ENCODE data around the gene NNAT.

The NNAT gene

GRCh38 chr20:37513779-37514359 is 7.2 kb upstream of the NNAT start:
- Histone ChIP-seq H3K79me1 (ENCODE audit: low read length) (no peaks in the 10 kb centered on the region), H3K27me3 (ENCODE audit: insufficient read depth, low read length) (no peaks in the 10 kb centered on the region), H3K36me3 (ENCODE audit: control insufficient read depth in 1 of 2, insufficient read depth in 2 of 2, low read length in 2 of 2) (peaks cover 39 to 70% of the 10 kb centered on the region in 2 experiments), H4K12ac (ENCODE audit: low read depth, low read length) (no peak overlapping the region), H2BK12ac (ENCODE audit: low read length) (no peak overlapping the region), H3K79me2 (ENCODE audit: control insufficient read depth, insufficient read depth, low read length, poor library complexity) (no peaks in the 10 kb centered on the region), H4K91ac (ENCODE audit: low read depth, low read length) (no peak overlapping the region), H3K18ac (ENCODE audit: low read length) (no peak overlapping the region), H3K27ac (ENCODE audit: low read depth, low read length) (no peak overlapping the region), H3K4me3 (ENCODE audit: low read depth, low read length) (no peak overlapping the region), H3K14ac (ENCODE audit: low read length) (no peak overlapping the region), H2BK5ac (ENCODE audit: low read depth, low read length, poor library complexity) (no peak overlapping the region), H2BK120ac (ENCODE audit: insufficient read depth, low read length, poor library complexity) (no peak overlapping the region), H3K9me3 (ENCODE audit: insufficient read depth, low read depth, low read length) (no peaks in the 10 kb centered on the region), H2AK5ac (ENCODE audit: low read length) (no peak overlapping the region), H3K9ac (ENCODE audit: low read length) (no peak overlapping the region), H3K4ac (ENCODE audit: low read depth, low read length) (no peak overlapping the region), H3K4me2 (ENCODE audit: low read length) (no peak overlapping the region), H2AFZ (ENCODE audit: insufficient read depth, low read length, poor library complexity) (no peak overlapping the region), H4K8ac (ENCODE audit: low read depth, low read length) (no peak overlapping the region), H3K23ac (ENCODE audit: low read length) (no peak overlapping the region), H3K4me1 (ENCODE audit: control insufficient read depth in 1 of 2, insufficient read depth in 2 of 2, low read length in 2 of 2) (peaks cover 9 to 11% of the 10 kb centered on the region in 2 experiments)
- no CpG with 5 or more reads among the region's 4 CpGs for WGBS (ENCODE audit: extremely low coverage, insufficient coverage, insufficient read length)
- no peak for DNase-seq

GRCh38 chr20:37515876-37516275 is 5.2 kb upstream of the NNAT start:
- no peak overlapping the region for H2AFZ ChIP-seq (ENCODE audit: insufficient read depth, low read length, poor library complexity)
- H3K36me3 ChIP-seq (ENCODE audit: control insufficient read depth in 1 of 2, insufficient read depth in 2 of 2, low read length in 2 of 2), result peaks cover 44 to 73% of the 10 kb centered on the region in 2 experiments
- H3K9me3 ChIP-seq (ENCODE audit: insufficient read depth, low read depth, low read length), result peaks cover 5% of the 10 kb centered on the region
- no peak overlapping the region for H4K8ac ChIP-seq (ENCODE audit: low read depth, low read length)
- no peak overlapping the region for H3K9ac ChIP-seq (ENCODE audit: low read length)
- no peak overlapping the region for H3K27ac ChIP-seq (ENCODE audit: low read depth, low read length)
- no peak overlapping the region for H2BK5ac ChIP-seq (ENCODE audit: low read depth, low read length, poor library complexity)
- no peaks in the 10 kb centered on the region for H3K79me1 ChIP-seq (ENCODE audit: low read length)
- no peak overlapping the region for H2BK12ac ChIP-seq (ENCODE audit: low read length)
- no peak overlapping the region for H4K91ac ChIP-seq (ENCODE audit: low read depth, low read length)
- H3K4me2 ChIP-seq (ENCODE audit: low read length), result no peak overlapping the region
- H3K18ac ChIP-seq (ENCODE audit: low read length), result no peak overlapping the region
- H3K23ac ChIP-seq (ENCODE audit: low read length), result no peak overlapping the region
- H3K4me1 ChIP-seq (ENCODE audit: control insufficient read depth in 1 of 2, insufficient read depth in 2 of 2, low read length in 2 of 2), result peaks cover 16 to 28% of the 10 kb centered on the region in 2 experiments
- H2BK120ac ChIP-seq (ENCODE audit: insufficient read depth, low read length, poor library complexity), result no peak overlapping the region
- no peak overlapping the region for H3K4ac ChIP-seq (ENCODE audit: low read depth, low read length)
- H3K4me3 ChIP-seq (ENCODE audit: low read depth, low read length), result no peak overlapping the region
- no peak for DNase-seq
- no peaks in the 10 kb centered on the region for H3K27me3 ChIP-seq (ENCODE audit: insufficient read depth, low read length)
- no CpG with 5 or more reads among the region's 4 CpGs for WGBS (ENCODE audit: extremely low coverage, insufficient coverage, insufficient read length)
- H2AK5ac ChIP-seq (ENCODE audit: low read length), result no peak overlapping the region
- no peak overlapping the region for H3K14ac ChIP-seq (ENCODE audit: low read length)
- no peak overlapping the region for H4K12ac ChIP-seq (ENCODE audit: low read depth, low read length)
- peaks cover 8% of the 10 kb centered on the region for H3K79me2 ChIP-seq (ENCODE audit: control insufficient read depth, insufficient read depth, low read length, poor library complexity)

DNA sequence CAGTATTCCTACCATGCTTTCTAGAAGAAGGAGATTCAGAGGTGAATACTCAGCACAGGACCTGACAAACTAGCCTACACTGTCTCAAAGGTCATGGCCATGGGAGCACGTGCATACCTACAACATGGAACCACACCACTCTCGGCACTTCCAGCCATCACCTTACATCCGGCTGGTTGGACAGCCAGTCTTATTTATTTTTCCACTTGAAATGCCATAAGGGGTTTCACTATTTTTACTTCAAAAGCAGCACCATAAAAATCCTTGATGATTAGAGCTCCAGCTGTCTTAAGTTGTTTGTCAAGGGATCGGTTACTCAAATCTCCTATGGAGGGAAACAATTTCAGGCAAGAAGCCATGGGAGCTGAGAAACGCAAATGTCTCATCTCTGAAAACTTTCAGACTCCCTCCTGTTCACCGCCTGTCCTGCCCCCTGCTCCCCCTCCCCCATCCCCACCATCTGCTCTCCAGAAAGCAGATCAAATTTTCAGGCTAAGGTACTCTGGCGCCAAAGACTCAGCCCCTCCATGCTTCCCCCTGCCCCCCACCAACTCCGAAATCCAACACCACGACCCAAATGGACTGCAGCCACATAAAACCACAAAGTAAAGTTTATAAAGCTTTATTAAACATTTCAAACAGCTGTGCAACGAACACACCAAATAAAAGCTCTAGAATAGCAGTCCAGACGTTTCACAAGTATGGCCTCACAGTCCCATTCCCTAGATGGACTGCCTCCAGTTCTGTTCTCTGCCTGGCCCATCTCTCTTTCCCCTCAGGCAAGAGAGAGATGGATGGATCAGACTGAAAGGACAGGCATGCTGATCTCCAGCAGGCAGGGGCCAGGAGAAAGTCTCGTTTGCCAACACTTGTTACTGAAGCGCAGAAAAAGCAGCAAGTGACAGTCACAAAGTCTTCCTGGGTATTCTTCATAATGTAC is 4.0 kb upstream of the NNAT start:
- Histone ChIP-seq H3K9ac (ENCODE audit: low read length) (no peak overlapping the region), H3K27me3 (ENCODE audit: insufficient read depth, low read length) (no peaks in the 10 kb centered on the region), H3K18ac (ENCODE audit: low read length) (peak overlapping the region; percentile 47), H3K27ac (ENCODE audit: low read depth, low read length) (no peak overlapping the region), H2BK120ac (ENCODE audit: insufficient read depth, low read length, poor library complexity) (no peak overlapping the region), H3K4me3 (ENCODE audit: low read depth, low read length) (no peak overlapping the region), H2BK5ac (ENCODE audit: low read depth, low read length, poor library complexity) (no peak overlapping the region), H3K79me1 (ENCODE audit: low read length) (no peaks in the 10 kb centered on the region), H4K91ac (ENCODE audit: low read depth, low read length) (no peak overlapping the region), H2BK12ac (ENCODE audit: low read length) (no peak overlapping the region), H4K8ac (ENCODE audit: low read depth, low read length) (no peak overlapping the region), H3K23ac (ENCODE audit: low read length) (no peak overlapping the region), H3K14ac (ENCODE audit: low read length) (no peak overlapping the region), H3K4me2 (ENCODE audit: low read length) (no peak overlapping the region), H3K36me3 (ENCODE audit: control insufficient read depth in 1 of 2, insufficient read depth in 2 of 2, low read length in 2 of 2) (peaks cover 49 to 69% of the 10 kb centered on the region in 2 experiments), H3K79me2 (ENCODE audit: control insufficient read depth, insufficient read depth, low read length, poor library complexity) (peaks cover 14% of the 10 kb centered on the region), H4K12ac (ENCODE audit: low read depth, low read length) (no peak overlapping the region), H3K4me1 (ENCODE audit: control insufficient read depth in 1 of 2, insufficient read depth in 2 of 2, low read length in 2 of 2) (peaks cover 16 to 28% of the 10 kb centered on the region in 2 experiments), H2AK5ac (ENCODE audit: low read length) (no peak overlapping the region), H3K9me3 (ENCODE audit: insufficient read depth, low read depth, low read length) (peaks cover 7% of the 10 kb centered on the region), H3K4ac (ENCODE audit: low read depth, low read length) (no peak overlapping the region), H2AFZ (ENCODE audit: insufficient read depth, low read length, poor library complexity) (no peak overlapping the region)
- peak; percentile 34 to 56 for DNase-seq
- no CpG with 5 or more reads among the region's 13 CpGs for WGBS (ENCODE audit: extremely low coverage, insufficient coverage, insufficient read length)

GRCh38 chr20:37518059-37518458 is 3.0 kb upstream of the NNAT start:
- no peak overlapping the region for H3K4me2 ChIP-seq (ENCODE audit: low read length)
- H2BK5ac ChIP-seq (ENCODE audit: low read depth, low read length, poor library complexity), result no peak overlapping the region
- H3K36me3 ChIP-seq (ENCODE audit: control insufficient read depth in 1 of 2, insufficient read depth in 2 of 2, low read length in 2 of 2), result peaks cover 53 to 67% of the 10 kb centered on the region in 2 experiments
- H2BK12ac ChIP-seq (ENCODE audit: low read length), result no peak overlapping the region
- H3K14ac ChIP-seq (ENCODE audit: low read length), result no peak overlapping the region
- H3K4me1 ChIP-seq (ENCODE audit: control insufficient read depth in 1 of 2, insufficient read depth in 2 of 2, low read length in 2 of 2), result peaks cover 19 to 36% of the 10 kb centered on the region in 2 experiments
- no peak overlapping the region for H3K4me3 ChIP-seq (ENCODE audit: low read depth, low read length)
- no peak overlapping the region for H3K23ac ChIP-seq (ENCODE audit: low read length)
- H4K12ac ChIP-seq (ENCODE audit: low read depth, low read length), result no peak overlapping the region
- WGBS (ENCODE audit: extremely low coverage, insufficient coverage, insufficient read length), result no CpG with 5 or more reads among the region's 7 CpGs
- DNase-seq, result no peak
- no peak overlapping the region for H3K27ac ChIP-seq (ENCODE audit: low read depth, low read length)
- no peak overlapping the region for H3K4ac ChIP-seq (ENCODE audit: low read depth, low read length)
- H4K8ac ChIP-seq (ENCODE audit: low read depth, low read length), result no peak overlapping the region
- H2AFZ ChIP-seq (ENCODE audit: insufficient read depth, low read length, poor library complexity), result no peak overlapping the region
- no peak overlapping the region for H3K9ac ChIP-seq (ENCODE audit: low read length)
- H2AK5ac ChIP-seq (ENCODE audit: low read length), result no peak overlapping the region
- peaks cover 18% of the 10 kb centered on the region for H3K79me2 ChIP-seq (ENCODE audit: control insufficient read depth, insufficient read depth, low read length, poor library complexity)
- peaks cover 7% of the 10 kb centered on the region for H3K9me3 ChIP-seq (ENCODE audit: insufficient read depth, low read depth, low read length)
- H3K18ac ChIP-seq (ENCODE audit: low read length), result no peak overlapping the region
- no peaks in the 10 kb centered on the region for H3K79me1 ChIP-seq (ENCODE audit: low read length)
- no peaks in the 10 kb centered on the region for H3K27me3 ChIP-seq (ENCODE audit: insufficient read depth, low read length)
- no peak overlapping the region for H2BK120ac ChIP-seq (ENCODE audit: insufficient read depth, low read length, poor library complexity)
- no peak overlapping the region for H4K91ac ChIP-seq (ENCODE audit: low read depth, low read length)

All from trophoblast cell (in vitro differentiated cells and primary cell).